NCI-H187 (cell line): ENCODE data around the gene SBF2.

Experiments used
- DNase-seq, 2 experiments: peaks; one replicate each; lab custom pipeline; 2025; lab: John Stamatoyannopoulos, UW

Gene SBF2

GRCh38 chr11:9899676-9900075, 394.3 kb downstream of the SBF2 start:
- DNase-seq: no peak

GRCh38 chr11:9896902-9897301, 397.1 kb downstream of the SBF2 start:
- no peak for DNase-seq

- DNase-seq: no peak
Observed at GRCh38 chr11:9895006-9895405, 399.0 kb downstream of the SBF2 start.

- DNase-seq: no peak
Observed at GRCh38 chr11:9893474-9893873, 400.5 kb downstream of the SBF2 start.

- DNase-seq: no peak
Observed at GRCh38 chr11:9888938-9889337, 405.1 kb downstream of the SBF2 start.

- DNase-seq: no peak
Observed at GRCh38 chr11:9887472-9887871, 406.5 kb downstream of the SBF2 start.

- no peak for DNase-seq
Observed at GRCh38 chr11:9886595-9886994, 407.4 kb downstream of the SBF2 start.

- DNase-seq: no peak
Observed at GRCh38 chr11:9884601-9885000, 409.4 kb downstream of the SBF2 start.

- no peak for DNase-seq
Observed at GRCh38 chr11:9880657-9881056, 413.4 kb downstream of the SBF2 start.

- DNase-seq: no peak
Observed at GRCh38 chr11:9878936-9879335, 415.1 kb downstream of the SBF2 start.

GRCh38 chr11:9876331-9876730, 417.7 kb downstream of the SBF2 start:
- DNase-seq: no peak

- DNase-seq: no peak
Observed at GRCh38 chr11:9875862-9876261, 418.2 kb downstream of the SBF2 start.

- DNase-seq: no peak
Observed at GRCh38 chr11:9875399-9875798, 418.6 kb downstream of the SBF2 start.

- DNase-seq: no peak
Observed at GRCh38 chr11:9874466-9874865, 419.6 kb downstream of the SBF2 start.

GRCh38 chr11:9868641-9869040, 425.4 kb downstream of the SBF2 start:
- DNase-seq: no peak

- DNase-seq: no peak
Observed at GRCh38 chr11:9862981-9863380, 431.0 kb downstream of the SBF2 start.

GRCh38 chr11:9861860-9862725, 431.9 kb downstream of the SBF2 start:
- peak in 1 of 2 experiments; percentile 4 for DNase-seq

GRCh38 chr11:9859554-9860305, 434.3 kb downstream of the SBF2 start:
- no peak for DNase-seq

GRCh38 chr11:9858822-9859221, 435.2 kb downstream of the SBF2 start:
- no peak for DNase-seq

GRCh38 chr11:9858218-9858617, 435.8 kb downstream of the SBF2 start:
- DNase-seq: no peak

- DNase-seq: no peak
Observed at GRCh38 chr11:9855579-9856287, 438.3 kb downstream of the SBF2 start.

- DNase-seq: no peak
Observed at GRCh38 chr11:9853929-9854552, 440.0 kb downstream of the SBF2 start.
